ENCODE data around the gene C5AR2. TPM values are rescaled to one million over a fixed set of nuclear protein-coding genes. Genes with fewer than 3 reads are reported as not detected.
"Not testable (repeated sequence)": the region's sequence is repeated elsewhere in the genome, so short reads cannot be mapped to it uniquely, and the experiment has no call there.

Gene C5AR2
- polyA plus RNA-seq (ENCODE audit: insufficient read length): 0.47 TPM

- no peak for DNase-seq (ENCODE audit: low read depth)
Measured at GRCh38 chr19:47331931-47332547, at the start of gene C5AR2. Gene C5AR2 (plus strand): TSS chr19:47332175. CDS start chr19:47340800, 8,625 bp downstream.

GRCh38 chr19:47283405-47284059 is 48.4 kb upstream of the C5AR2 start:
- no peak for DNase-seq (ENCODE audit: low read depth)

- no peak for DNase-seq (ENCODE audit: low read depth)
Measured at GRCh38 chr19:47284324-47284899, 47.6 kb upstream of the C5AR2 start.

GRCh38 chr19:47296036-47296435 is 35.9 kb upstream of the C5AR2 start:
- no peak for DNase-seq (ENCODE audit: low read depth)

GRCh38 chr19:47300867-47301266 is 31.1 kb upstream of the C5AR2 start:
- DNase-seq (ENCODE audit: low read depth): not testable (repeated sequence)

GRCh38 chr19:47302249-47302648 is 29.7 kb upstream of the C5AR2 start:
- DNase-seq (ENCODE audit: low read depth): no peak

- no peak for DNase-seq (ENCODE audit: low read depth)
Measured at GRCh38 chr19:47303966-47304365, 28.0 kb upstream of the C5AR2 start.

GRCh38 chr19:47305309-47305751 is 26.6 kb upstream of the C5AR2 start:
- no peak for DNase-seq (ENCODE audit: low read depth)

- DNase-seq (ENCODE audit: low read depth): no peak
Measured at GRCh38 chr19:47306303-47306702, 25.7 kb upstream of the C5AR2 start.

- no peak for DNase-seq (ENCODE audit: low read depth)
Measured at GRCh38 chr19:47309038-47309437, 22.9 kb upstream of the C5AR2 start.

- DNase-seq (ENCODE audit: low read depth): no peak
Measured at GRCh38 chr19:47309608-47310007, 22.4 kb upstream of the C5AR2 start, which contains the start of gene C5AR1. Gene C5AR1 (plus strand): TSS chr19:47309861. CDS start chr19:47309896, 35 bp downstream.

- no peak for DNase-seq (ENCODE audit: low read depth)
Measured at GRCh38 chr19:47310323-47310722, 21.7 kb upstream of the C5AR2 start.

GRCh38 chr19:47310819-47311218 is 21.2 kb upstream of the C5AR2 start:
- DNase-seq (ENCODE audit: low read depth): no peak

GRCh38 chr19:47312366-47313006 is 19.5 kb upstream of the C5AR2 start:
- no peak for DNase-seq (ENCODE audit: low read depth)

GRCh38 chr19:47313754-47314295 is 18.1 kb upstream of the C5AR2 start:
- no peak for DNase-seq (ENCODE audit: low read depth)

- DNase-seq (ENCODE audit: low read depth): peak; percentile 26
Measured at GRCh38 chr19:47315125-47315821, 16.7 kb upstream of the C5AR2 start.

- DNase-seq (ENCODE audit: low read depth): no peak
Measured at GRCh38 chr19:47316513-47316912, 15.5 kb upstream of the C5AR2 start.

GRCh38 chr19:47319923-47320871 is 11.8 kb upstream of the C5AR2 start:
- no peak for DNase-seq (ENCODE audit: low read depth)

GRCh38 chr19:47321630-47322029 is 10.3 kb upstream of the C5AR2 start:
- no peak for DNase-seq (ENCODE audit: low read depth)

- no peak for DNase-seq (ENCODE audit: low read depth)
Measured at GRCh38 chr19:47322058-47322457, 9.9 kb upstream of the C5AR2 start.
